Posterior cingulate gyrus (tissue), 11 donors: Measurements from ENCODE around the gene ZBED4.
A peak's percentile ranks its signal among the peaks of the same experiment; 100 is the strongest.
"Not testable (repeated sequence)": the region's sequence is repeated elsewhere in the genome, so short reads cannot be mapped to it uniquely, and the experiment has no call there.

Experiments
- DNase-seq, 10 donors: peaks; one replicate each; pipeline versions ENCODE4 v3.0.0 to v3.0.0-alpha.2; 2020 to 2021; ENCODE audit warnings: mixed read lengths in 3 of 10
- intact Hi-C: fragments of 100-400 bp; cut with DNase I; formaldehyde crosslinking; loops from one replicate; pipeline ENCODE4 v1.15.1; 2023

ZBED4 gene

GRCh38 chr22:49850959-49851802 is 2.5 kb upstream of the ZBED4 start:
- intact Hi-C loops: no loop called here
- DNase-seq: peak in 1 of 10 donors; percentile 27

- not testable (repeated sequence) for DNase-seq
- intact Hi-C loops: loop anchor here (2.0 kb wide), 2 partner anchors 26 to 66 kb away; partner anchors contain the start of genes ALG12, BRD1 and CRELD2
Observed at GRCh38 chr22:49852568-49852897, 1.1 kb upstream of the ZBED4 start.

- peak in 2 of 10 donors; percentile 82 to 84 for DNase-seq
- intact Hi-C loops: loop anchor here (2.0 kb wide), 2 partner anchors 27 to 65 kb away; partner anchors contain the start of genes ALG12, BRD1 and CRELD2
Observed at GRCh38 chr22:49853981-49854831, 562 bp downstream of the ZBED4 start.

- intact Hi-C loops: no loop called here
- DNase-seq: peak in 1 of 10 donors; percentile 55
Observed at GRCh38 chr22:49855251-49855911, 1.7 kb downstream of the ZBED4 start.

- DNase-seq: peak in 1 of 10 donors; percentile 76
- intact Hi-C loops: no loop called here
Observed at GRCh38 chr22:49856343-49856742, 2.7 kb downstream of the ZBED4 start.

GRCh38 chr22:49856766-49857618 is 3.3 kb downstream of the ZBED4 start:
- DNase-seq: peak in 1 of 10 donors; percentile 74
- intact Hi-C loops: no loop called here

GRCh38 chr22:49858827-49859226 is 5.2 kb downstream of the ZBED4 start:
- intact Hi-C loops: no loop called here
- DNase-seq: peak in 1 of 10 donors; percentile 25

- intact Hi-C loops: no loop called here
- DNase-seq: peak in 1 of 10 donors; percentile 78
Observed at GRCh38 chr22:49861642-49862495, 8.2 kb downstream of the ZBED4 start.

- intact Hi-C loops: no loop called here
- peak in 1 of 10 donors; percentile 57 for DNase-seq
Observed at GRCh38 chr22:49862496-49862776, 8.8 kb downstream of the ZBED4 start.

GRCh38 chr22:49863931-49864330 is 10.3 kb downstream of the ZBED4 start:
- intact Hi-C loops: no loop called here
- no peak for DNase-seq

GRCh38 chr22:49865156-49865555 is 11.5 kb downstream of the ZBED4 start:
- intact Hi-C loops: no loop called here
- peak in 1 of 10 donors; percentile 67 for DNase-seq

GRCh38 chr22:49866134-49866533 is 12.5 kb downstream of the ZBED4 start:
- DNase-seq: no peak
- intact Hi-C loops: no loop called here

- DNase-seq: no peak
- intact Hi-C loops: no loop called here
Observed at GRCh38 chr22:49866646-49867045, 13.0 kb downstream of the ZBED4 start.

GRCh38 chr22:49867303-49868265 is 13.9 kb downstream of the ZBED4 start:
- peak in 1 of 10 donors; percentile 24 for DNase-seq
- intact Hi-C loops: no loop called here

- intact Hi-C loops: no loop called here
- peak in 1 of 10 donors; percentile 44 for DNase-seq
Observed at GRCh38 chr22:49869086-49869830, 15.6 kb downstream of the ZBED4 start.

GRCh38 chr22:49869845-49870712 is 16.4 kb downstream of the ZBED4 start:
- DNase-seq: no peak
- intact Hi-C loops: no loop called here
